Activated CD4-positive, CD25-positive, alpha-beta regulatory T cell treated with anti-CD3 and anti-CD28 coated beads, Interleukin-2, amount 50 U/mL, for 72 hours (primary cell): ENCODE results near the gene PPP1R3F.
"Not testable (repeated sequence)": the region's sequence is repeated elsewhere in the genome, so short reads cannot be mapped to it uniquely, and the experiment has no call there.

Experiments used
- DNase-seq: peaks from one replicate; pipeline ENCODE4 v3.0.0; 2021

Gene PPP1R3F

DNA sequence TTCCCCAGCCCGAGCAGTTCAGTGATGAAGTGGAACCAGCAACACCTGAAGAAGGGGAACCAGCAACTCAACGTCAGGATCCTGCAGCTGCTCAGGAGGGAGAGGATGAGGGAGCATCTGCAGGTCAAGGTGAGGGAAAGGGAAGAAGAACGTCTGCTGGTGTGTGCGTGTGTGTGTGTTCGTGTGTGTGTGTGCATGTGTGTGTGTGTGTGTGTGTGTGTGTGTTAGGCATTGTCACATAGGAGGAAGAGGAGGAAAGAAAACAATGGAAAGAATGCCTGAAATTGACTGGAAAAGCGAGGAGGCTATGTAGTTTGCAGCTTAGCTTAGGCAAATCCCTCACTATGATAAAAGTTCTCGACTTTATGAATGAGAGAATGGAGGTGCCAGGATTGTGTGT lies 54.1 kb downstream of the PPP1R3F start:
- DNase-seq: not testable (repeated sequence)

DNA sequence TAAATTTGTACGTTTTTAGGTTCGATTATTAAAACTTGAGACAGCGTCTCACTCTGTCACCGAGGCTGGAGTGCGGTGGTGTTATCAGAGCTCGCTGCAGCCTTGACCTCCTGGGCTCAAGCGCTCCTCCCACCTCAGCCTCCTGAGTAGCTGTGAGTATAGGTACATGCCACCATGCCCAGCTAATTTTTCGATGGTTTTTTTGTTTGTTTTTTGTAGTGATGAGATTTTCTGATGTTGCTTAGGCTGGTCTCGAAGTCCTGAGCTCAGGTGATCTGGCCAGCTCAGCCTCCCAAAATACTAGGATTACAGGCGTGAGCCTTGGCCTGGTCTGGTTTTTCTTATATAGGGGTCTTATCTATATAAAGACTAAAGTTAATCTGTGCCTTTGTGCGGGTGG lies 60.8 kb downstream of the PPP1R3F start:
- not testable (repeated sequence) for DNase-seq

DNA sequence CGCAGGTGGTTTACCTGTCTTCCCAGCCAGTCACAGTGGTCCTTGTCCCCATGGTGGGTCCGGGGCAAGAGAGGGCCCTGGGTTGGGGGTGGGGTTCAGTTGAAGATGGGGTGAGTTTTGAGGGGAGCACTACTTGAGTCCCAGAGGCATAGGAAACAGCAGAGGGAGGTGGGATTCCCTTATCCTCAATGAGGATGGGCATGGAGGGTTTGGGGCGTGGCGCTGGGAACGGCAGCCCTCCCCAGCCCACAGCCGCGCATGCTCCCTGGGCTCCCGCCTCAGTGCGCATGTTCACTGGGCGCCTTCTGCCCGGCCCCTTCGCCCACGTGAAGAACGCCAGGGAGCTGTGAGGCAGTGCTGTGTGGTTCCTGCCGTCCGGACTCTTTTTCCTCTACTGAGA lies 61.7 kb downstream of the PPP1R3F start, which contains the start of gene GAGE13:
GAGE13 (plus strand) TSS at position 301 of the 400 bp plus-strand sequence. CDS start 1,156 bp downstream, outside the sequence.
- not testable (repeated sequence) for DNase-seq

DNA sequence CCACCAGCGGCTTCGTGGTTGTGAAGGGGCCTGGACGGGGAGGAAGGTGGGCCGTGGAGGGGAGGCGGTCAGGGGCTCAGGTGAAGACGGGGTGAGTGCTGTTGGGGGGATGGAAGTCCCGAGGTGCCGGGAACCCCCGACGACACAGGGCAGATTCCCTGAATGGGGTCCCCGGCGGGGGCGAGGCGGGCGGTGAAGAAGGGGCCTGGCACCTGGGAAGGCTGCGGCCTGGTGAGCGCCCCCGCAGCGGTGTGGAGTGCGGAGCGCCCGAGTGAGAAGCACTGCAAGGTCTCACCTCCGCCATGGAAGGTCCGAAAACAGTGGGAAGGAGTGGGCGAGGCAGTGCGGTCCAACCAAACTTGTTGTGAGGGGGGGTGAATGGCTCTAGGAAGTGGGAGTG lies 62.2 kb downstream of the PPP1R3F start:
- DNase-seq: not testable (repeated sequence)
